Prostate gland (tissue), 2 donors: ENCODE data around the gene CHCHD3. TPM values are rescaled to one million over a fixed set of nuclear protein-coding genes. Genes with fewer than 3 reads are reported as not detected.

Experiments
- DNase-seq: peaks from one replicate; pipeline ENCODE4 v3.0.0-alpha.2; 2019; ENCODE audit warnings: low spot score
- H3K27ac ChIP-seq, 2 donors: fragments of 200-600 bp; sonication (generic); 2 replicates each; pipeline ENCODE4 v1.5.1; 2017 to 2019
- H3K27me3 ChIP-seq: fragments of 200-600 bp; sonication (generic); replicated peaks from 2 replicates; pipeline ENCODE4 v1.5.1; 2019; ENCODE audit not compliant: insufficient read depth
- H3K36me3 ChIP-seq, 2 donors: fragments of 200-600 bp; sonication (generic); 1 replicate in 1 of 2; 2 replicates in 1 of 2; pipeline versions ENCODE4 v1.5.1 to v1.8.1; 2017 to 2019
- H3K4me1 ChIP-seq: fragments of 200-600 bp; sonication (generic); replicated peaks from 2 replicates; pipeline ENCODE4 v1.5.1; 2019
- H3K4me3 ChIP-seq, 2 donors: fragments of 200-600 bp; sonication (generic); 2 replicates each; pipeline ENCODE4 v1.5.1; 2017 to 2019
- H3K9me3 ChIP-seq: fragments of 200-600 bp; sonication (generic); 2 replicates; pipeline ENCODE4 v1.5.1; 2017
- POLR2A ChIP-seq: fragments of 450-650 bp; IDR thresholded peaks from one replicate; pipeline ENCODE4 v1.6.1; 2016; ENCODE audit warnings: antibody characterized with exemption, mild to moderate bottlenecking
- POLR2AphosphoS5 ChIP-seq: sonication (generic); formaldehyde crosslinking; IDR thresholded peaks from one replicate; pipeline ENCODE4 v1.6.1; 2017; ENCODE audit warnings: antibody characterized with exemption
- WGBS: methylation state at CpG from one replicate; pipeline ENCODE4 v1.1.5; 2018; 5-methylcytosine and 5-hydroxymethylcytosine counted together
- intact Hi-C: fragments of 100-400 bp; cut with DNase I; formaldehyde crosslinking; loops from one replicate; pipeline ENCODE4 v1.14.2; 2022
- small RNA-seq, 2 donors: library from RNA; depleted of rRNA; stranded (forward); fragments of <200 nt; gene quantifications; one replicate each; pipeline ENCODE3, GENCODE V24; 2016
- total RNA-seq, 2 donors: library from RNA; depleted of rRNA; stranded (reverse); fragments of >200 nt; gene quantifications; one replicate each; pipeline ENCODE4 v1.1.0, GENCODE V29; 2016
- TF ChIP-seq, protein P1 (sequence below), 4 experiments: fragments of 200-600 bp in 2 of 4; fragments of 450-650 bp in 2 of 4; sonication (generic) in 2 of 4; IDR thresholded peaks; 1 replicate in 3 of 4; 2 replicates in 1 of 4; pipeline ENCODE4 v1.5.1; 2016 to 2019; ENCODE audit warnings: antibody characterized with exemption in 4 of 4, mild to moderate bottlenecking in 2 of 4, moderate library complexity in 2 of 4

Gene CHCHD3
- total RNA-seq, 2 donors from 2014 or later, result 33.2 to 40.9 TPM

DNA sequence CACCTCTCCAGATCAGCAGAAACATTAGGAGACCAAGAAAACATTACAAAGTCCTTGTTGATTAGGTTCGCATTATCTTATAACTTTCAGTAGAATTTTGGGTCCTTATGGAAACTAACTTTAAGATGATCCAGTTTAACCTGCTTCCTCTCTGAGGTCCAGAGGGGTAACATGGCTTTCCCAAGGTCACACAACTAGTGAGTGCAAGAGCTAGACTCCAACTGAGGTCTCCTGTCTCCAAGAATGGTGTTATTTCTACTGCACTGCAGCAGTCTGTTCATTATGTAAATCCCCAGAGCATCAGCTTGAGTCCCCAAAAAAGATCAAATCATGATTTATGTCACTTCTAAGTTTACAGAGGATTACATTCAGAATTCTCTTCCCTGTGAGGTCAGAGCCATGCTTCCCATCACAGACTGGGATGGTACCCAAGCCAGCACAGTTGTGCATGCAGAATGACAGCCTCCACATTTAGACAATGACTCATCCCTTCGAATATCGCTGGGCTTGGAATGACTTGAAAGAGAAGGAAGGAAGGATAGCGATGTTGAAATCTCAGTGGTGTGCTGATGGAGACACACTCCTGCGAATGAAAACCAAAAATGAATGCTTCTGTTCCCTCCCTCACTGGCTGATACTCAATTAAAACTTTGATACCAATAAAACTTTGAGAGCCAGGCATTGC lies 342.5 kb downstream of the CHCHD3 start:
- intact Hi-C loops, result no loop called here
- H3K27ac ChIP-seq, result no peak overlapping the region
- no peak overlapping the region for H3K4me3 ChIP-seq
- TF ChIP-seq POLR2AphosphoS5 (no peak), POLR2A (no peak)
- TF ChIP-seq, protein P1, sequence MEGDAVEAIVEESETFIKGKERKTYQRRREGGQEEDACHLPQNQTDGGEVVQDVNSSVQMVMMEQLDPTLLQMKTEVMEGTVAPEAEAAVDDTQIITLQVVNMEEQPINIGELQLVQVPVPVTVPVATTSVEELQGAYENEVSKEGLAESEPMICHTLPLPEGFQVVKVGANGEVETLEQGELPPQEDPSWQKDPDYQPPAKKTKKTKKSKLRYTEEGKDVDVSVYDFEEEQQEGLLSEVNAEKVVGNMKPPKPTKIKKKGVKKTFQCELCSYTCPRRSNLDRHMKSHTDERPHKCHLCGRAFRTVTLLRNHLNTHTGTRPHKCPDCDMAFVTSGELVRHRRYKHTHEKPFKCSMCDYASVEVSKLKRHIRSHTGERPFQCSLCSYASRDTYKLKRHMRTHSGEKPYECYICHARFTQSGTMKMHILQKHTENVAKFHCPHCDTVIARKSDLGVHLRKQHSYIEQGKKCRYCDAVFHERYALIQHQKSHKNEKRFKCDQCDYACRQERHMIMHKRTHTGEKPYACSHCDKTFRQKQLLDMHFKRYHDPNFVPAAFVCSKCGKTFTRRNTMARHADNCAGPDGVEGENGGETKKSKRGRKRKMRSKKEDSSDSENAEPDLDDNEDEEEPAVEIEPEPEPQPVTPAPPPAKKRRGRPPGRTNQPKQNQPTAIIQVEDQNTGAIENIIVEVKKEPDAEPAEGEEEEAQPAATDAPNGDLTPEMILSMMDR (IDR thresholded peaks at IDR 0.05), result no peak
- no peaks in the 10 kb centered on the region for H3K9me3 ChIP-seq
- H3K36me3 ChIP-seq, result no peaks in the 10 kb centered on the region
- H3K4me1 ChIP-seq, result no peaks in the 10 kb centered on the region
- H3K27me3 ChIP-seq, result no peaks in the 10 kb centered on the region
- no peak for DNase-seq
- WGBS, result 32% methylated on average over 5 of the region's 5 CpGs

DNA sequence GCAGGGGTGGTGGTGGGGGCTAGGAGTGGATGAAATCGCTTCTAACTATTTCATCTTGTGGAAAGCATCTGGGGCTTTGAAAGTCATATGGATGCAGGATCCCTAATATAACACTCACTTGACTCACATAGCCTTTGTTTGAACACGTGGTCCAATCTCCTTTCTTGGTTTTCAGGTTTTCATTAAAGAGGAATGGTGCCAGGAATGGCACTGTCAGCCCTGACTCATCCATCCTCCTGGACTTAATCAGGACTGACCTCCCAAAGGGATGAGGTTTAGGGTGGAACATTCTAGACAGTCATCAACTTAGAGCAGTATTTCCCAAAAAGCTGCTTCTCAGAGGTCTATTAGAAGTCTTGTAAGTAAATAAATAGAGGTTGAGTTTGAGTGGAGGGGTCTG lies 343.6 kb downstream of the CHCHD3 start:
- Histone ChIP-seq H3K36me3 (no peaks in the 10 kb centered on the region), H3K27ac (no peak overlapping the region), H3K4me3 (no peak overlapping the region), H3K9me3 (no peaks in the 10 kb centered on the region), H3K4me1 (no peaks in the 10 kb centered on the region), H3K27me3 (no peaks in the 10 kb centered on the region)
- intact Hi-C loops, result no loop called here
- no peak for DNase-seq
- WGBS, result 75% methylated on average over 2 of the region's 2 CpGs
- TF ChIP-seq POLR2AphosphoS5, result no peak
- no peak for TF ChIP-seq POLR2A
- TF ChIP-seq, protein P1 (IDR thresholded peaks at IDR 0.05), result no peak

DNA sequence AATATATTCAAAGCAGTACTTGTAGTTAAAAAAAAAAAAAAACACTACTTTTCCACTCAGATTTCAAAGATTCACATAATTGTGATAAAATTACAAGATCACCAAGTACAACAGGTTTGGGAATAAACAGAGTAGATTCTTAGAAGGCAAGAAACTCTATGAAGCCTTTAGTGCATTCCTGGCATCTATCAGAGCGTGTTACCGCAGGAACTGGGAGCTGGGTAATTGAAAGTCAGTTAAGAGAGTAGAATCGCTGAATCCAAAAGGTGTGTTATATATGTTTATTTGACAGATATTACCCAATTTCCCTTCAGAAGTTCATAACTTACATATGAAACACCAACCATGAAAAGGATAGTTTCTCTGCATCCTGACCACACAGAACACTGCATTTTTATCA lies 346.4 kb downstream of the CHCHD3 start:
- TF ChIP-seq, protein P1 (IDR thresholded peaks at IDR 0.05), result no peak
- TF ChIP-seq POLR2AphosphoS5 (no peak), POLR2A (no peak)

More for the DNA sequence above, 346.4 kb downstream of the CHCHD3 start:
- DNase-seq, result no peak
- intact Hi-C loops, result no loop called here
- no peaks in the 10 kb centered on the region for H3K4me1 ChIP-seq
- no peak overlapping the region for H3K27ac ChIP-seq
- H3K4me3 ChIP-seq, result no peak overlapping the region
- 42% methylated on average over 3 of the region's 3 CpGs for WGBS
- H3K9me3 ChIP-seq, result no peaks in the 10 kb centered on the region
- H3K27me3 ChIP-seq, result no peaks in the 10 kb centered on the region
- H3K36me3 ChIP-seq, result no peaks in the 10 kb centered on the region

Small RNAs within 50 kb of the gene (small RNA-seq; reads per million reads assigned to genes)
- gene RF00218 (0 reads per million in 2 donors), gene RNU6-92P (0 reads per million in 2 donors)

Other genes starting within 250 kb of the CHCHD3 start
- gene EXOC4, start 171.0 kb upstream of the CHCHD3 start, total RNA-seq, result 100 to 1,000 TPM in 1 of 2 donors, 10 to 100 TPM in 1; 48.9 to 102 TPM